A549 (cell line): Measurements from ENCODE around the gene TBCEL.

Experiments used
- CBX8 ChIP-seq: fragments of 200-600 bp; sonication (generic); IDR thresholded peaks from 2 replicates; pipeline ENCODE4 v1.6.1; 2016
- CEBPB ChIP-seq, 2 experiments: fragments of >200 bp in 1 of 2; sonication (Bioruptor Twin) in 1 of 2; formaldehyde crosslinking in 1 of 2; IDR thresholded peaks; 2 replicates each; pipeline ENCODE4 v1.6.1; 2012 to 2016
- HOXA7 ChIP-seq: fragments of 250-450 bp; sonication (Bioruptor Pico); IDR thresholded peaks from 2 replicates; pipeline ENCODE4 v1.5.0; 2020; ENCODE audit warnings: mild to moderate bottlenecking, moderate library complexity
- KDM1A ChIP-seq: fragments of 200-600 bp; sonication (generic); IDR thresholded peaks from 2 replicates; pipeline ENCODE4 v1.6.1; 2016; ENCODE audit warnings: low read depth, mild to moderate bottlenecking
- POLR2A ChIP-seq: IDR thresholded peaks from 2 replicates; pipeline ENCODE4 v1.6.1; 2012; ENCODE audit warnings: mild to moderate bottlenecking, low read length
- POLR2AphosphoS2 ChIP-seq: conservative IDR thresholded peaks from 2 replicates; pipeline ENCODE4 v1.6.1; 2012; ENCODE audit warnings: low read length, improper control_type of control experiment, inconsistent platforms
- SMC3 ChIP-seq: fragments of >200 bp; sonication (Bioruptor Twin); formaldehyde crosslinking; IDR thresholded peaks from 3 replicates; pipeline ENCODE4 v1.6.1; 2018; ENCODE audit warnings: inconsistent platforms
- TF ChIP-seq, protein P1 (sequence below): fragments of >200 bp; sonication (Bioruptor Twin); formaldehyde crosslinking; IDR thresholded peaks from 3 replicates; pipeline ENCODE4 v1.5.1; 2016
- TF ChIP-seq, protein P2 (sequence below): IDR thresholded peaks from 2 replicates; pipeline ENCODE4 v1.6.1; 2012; ENCODE audit warnings: low read depth, borderline replicate concordance
- TF ChIP-seq, protein P3 (sequence below): fragments of 450-650 bp; IDR thresholded peaks from 2 replicates; pipeline ENCODE4 v1.6.1; 2014; ENCODE audit warnings: antibody characterized with exemption
- TF ChIP-seq, protein P4 (sequence below): IDR thresholded peaks from 2 replicates; pipeline ENCODE4 v1.6.1; 2012

DNA sequence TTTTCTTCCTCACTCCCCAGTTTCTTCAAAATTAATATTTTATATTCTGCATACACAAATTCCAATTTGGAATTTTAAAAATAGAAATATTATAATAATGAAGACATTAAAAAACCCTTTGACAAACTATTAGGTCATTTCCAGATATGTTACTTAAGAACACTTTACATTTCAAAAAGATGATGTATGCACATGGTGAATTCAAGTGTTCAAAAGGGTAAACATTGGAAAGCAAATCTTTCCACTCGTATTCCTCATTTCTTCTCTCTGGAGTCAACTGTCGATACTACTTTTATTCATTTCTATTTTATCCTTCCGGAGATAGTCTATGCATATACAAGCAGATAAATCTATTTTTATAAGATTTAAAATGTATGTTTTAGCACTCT, 16.7 kb downstream of the TBCEL start:
- TF ChIP-seq, protein P1, sequence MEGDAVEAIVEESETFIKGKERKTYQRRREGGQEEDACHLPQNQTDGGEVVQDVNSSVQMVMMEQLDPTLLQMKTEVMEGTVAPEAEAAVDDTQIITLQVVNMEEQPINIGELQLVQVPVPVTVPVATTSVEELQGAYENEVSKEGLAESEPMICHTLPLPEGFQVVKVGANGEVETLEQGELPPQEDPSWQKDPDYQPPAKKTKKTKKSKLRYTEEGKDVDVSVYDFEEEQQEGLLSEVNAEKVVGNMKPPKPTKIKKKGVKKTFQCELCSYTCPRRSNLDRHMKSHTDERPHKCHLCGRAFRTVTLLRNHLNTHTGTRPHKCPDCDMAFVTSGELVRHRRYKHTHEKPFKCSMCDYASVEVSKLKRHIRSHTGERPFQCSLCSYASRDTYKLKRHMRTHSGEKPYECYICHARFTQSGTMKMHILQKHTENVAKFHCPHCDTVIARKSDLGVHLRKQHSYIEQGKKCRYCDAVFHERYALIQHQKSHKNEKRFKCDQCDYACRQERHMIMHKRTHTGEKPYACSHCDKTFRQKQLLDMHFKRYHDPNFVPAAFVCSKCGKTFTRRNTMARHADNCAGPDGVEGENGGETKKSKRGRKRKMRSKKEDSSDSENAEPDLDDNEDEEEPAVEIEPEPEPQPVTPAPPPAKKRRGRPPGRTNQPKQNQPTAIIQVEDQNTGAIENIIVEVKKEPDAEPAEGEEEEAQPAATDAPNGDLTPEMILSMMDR, result no peak
- TF ChIP-seq, protein P2, sequence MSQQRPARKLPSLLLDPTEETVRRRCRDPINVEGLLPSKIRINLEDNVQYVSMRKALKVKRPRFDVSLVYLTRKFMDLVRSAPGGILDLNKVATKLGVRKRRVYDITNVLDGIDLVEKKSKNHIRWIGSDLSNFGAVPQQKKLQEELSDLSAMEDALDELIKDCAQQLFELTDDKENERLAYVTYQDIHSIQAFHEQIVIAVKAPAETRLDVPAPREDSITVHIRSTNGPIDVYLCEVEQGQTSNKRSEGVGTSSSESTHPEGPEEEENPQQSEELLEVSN, result no peak
- TF ChIP-seq POLR2AphosphoS2 (no peak), CEBPB (IDR thresholded peaks at IDR 0.05) (no peak), HOXA7 (CRISPR knock-in tag) (no peak), CBX8 (no peak), POLR2A (no peak), SMC3 (no peak), KDM1A (no peak)
- TF ChIP-seq, protein P3, sequence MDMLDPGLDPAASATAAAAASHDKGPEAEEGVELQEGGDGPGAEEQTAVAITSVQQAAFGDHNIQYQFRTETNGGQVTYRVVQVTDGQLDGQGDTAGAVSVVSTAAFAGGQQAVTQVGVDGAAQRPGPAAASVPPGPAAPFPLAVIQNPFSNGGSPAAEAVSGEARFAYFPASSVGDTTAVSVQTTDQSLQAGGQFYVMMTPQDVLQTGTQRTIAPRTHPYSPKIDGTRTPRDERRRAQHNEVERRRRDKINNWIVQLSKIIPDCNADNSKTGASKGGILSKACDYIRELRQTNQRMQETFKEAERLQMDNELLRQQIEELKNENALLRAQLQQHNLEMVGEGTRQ, result no peak
- TF ChIP-seq, protein P4, sequence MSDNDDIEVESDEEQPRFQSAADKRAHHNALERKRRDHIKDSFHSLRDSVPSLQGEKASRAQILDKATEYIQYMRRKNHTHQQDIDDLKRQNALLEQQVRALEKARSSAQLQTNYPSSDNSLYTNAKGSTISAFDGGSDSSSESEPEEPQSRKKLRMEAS, result no peak
